ENCODE measurements around the gene TRMT10C. TPM values are rescaled to one million over a fixed set of nuclear protein-coding genes. Genes with fewer than 3 reads are reported as not detected.

TRMT10C gene
- total and polyA plus RNA-seq, 9 of the 15 experiments (the other 6 are each of a cell fraction or from before 2014, with no cell fraction given) = 48.6 to 106 (median 63.9) TPM

DNA sequence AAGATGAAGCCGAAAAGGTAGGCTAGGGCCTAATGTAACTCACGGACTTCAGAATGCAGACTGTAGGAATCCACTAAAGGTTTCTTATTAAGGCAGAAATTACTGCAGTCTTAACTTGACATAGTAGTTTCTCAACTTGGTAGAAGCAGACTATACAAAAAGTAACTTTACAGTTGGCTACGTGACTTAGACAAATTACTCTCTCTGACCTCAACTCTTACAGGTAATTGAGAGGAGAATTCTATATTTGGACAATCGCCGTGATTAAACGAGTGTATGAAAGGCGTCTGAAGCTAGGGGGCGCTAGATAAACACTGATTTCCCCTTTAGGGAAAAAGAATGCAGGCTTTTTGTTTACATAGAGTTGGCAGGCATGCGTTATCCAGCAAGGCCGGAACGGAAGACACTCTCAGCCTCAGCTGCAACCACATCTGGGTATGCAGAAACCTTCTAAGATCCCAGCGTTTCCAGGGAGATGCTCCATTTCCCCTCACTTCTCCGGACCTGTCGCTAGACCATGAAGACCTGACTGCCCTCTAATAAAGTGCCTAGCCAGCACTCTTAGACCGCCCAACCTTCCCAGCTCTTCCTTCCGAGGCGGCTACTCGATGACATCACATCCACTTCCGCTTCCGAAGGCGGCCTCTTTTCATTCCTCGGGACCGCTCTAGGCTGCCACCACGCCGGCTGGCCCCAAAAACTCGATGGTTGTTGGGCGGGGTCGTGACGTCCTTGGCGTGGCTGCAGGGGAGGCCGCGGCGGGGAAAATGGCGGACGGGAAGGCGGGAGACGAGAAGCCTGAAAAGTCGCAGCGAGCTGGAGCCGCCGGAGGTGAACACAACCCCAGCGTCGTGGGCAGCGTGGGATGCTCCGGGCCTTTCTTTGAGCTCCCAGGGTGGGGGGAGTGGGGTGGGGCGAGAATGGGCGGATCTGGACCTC is 12.1 kb downstream of the TRMT10C start, which contains the start of gene PCNP (continued):
- TF ChIP-seq, protein P1, sequence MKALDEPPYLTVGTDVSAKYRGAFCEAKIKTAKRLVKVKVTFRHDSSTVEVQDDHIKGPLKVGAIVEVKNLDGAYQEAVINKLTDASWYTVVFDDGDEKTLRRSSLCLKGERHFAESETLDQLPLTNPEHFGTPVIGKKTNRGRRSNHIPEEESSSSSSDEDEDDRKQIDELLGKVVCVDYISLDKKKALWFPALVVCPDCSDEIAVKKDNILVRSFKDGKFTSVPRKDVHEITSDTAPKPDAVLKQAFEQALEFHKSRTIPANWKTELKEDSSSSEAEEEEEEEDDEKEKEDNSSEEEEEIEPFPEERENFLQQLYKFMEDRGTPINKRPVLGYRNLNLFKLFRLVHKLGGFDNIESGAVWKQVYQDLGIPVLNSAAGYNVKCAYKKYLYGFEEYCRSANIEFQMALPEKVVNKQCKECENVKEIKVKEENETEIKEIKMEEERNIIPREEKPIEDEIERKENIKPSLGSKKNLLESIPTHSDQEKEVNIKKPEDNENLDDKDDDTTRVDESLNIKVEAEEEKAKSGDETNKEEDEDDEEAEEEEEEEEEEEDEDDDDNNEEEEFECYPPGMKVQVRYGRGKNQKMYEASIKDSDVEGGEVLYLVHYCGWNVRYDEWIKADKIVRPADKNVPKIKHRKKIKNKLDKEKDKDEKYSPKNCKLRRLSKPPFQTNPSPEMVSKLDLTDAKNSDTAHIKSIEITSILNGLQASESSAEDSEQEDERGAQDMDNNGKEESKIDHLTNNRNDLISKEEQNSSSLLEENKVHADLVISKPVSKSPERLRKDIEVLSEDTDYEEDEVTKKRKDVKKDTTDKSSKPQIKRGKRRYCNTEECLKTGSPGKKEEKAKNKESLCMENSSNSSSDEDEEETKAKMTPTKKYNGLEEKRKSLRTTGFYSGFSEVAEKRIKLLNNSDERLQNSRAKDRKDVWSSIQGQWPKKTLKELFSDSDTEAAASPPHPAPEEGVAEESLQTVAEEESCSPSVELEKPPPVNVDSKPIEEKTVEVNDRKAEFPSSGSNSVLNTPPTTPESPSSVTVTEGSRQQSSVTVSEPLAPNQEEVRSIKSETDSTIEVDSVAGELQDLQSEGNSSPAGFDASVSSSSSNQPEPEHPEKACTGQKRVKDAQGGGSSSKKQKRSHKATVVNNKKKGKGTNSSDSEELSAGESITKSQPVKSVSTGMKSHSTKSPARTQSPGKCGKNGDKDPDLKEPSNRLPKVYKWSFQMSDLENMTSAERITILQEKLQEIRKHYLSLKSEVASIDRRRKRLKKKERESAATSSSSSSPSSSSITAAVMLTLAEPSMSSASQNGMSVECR (CRISPR knock-in tag; IDR thresholded peaks at IDR 0.05) = 0 out of 2 replicates have a peak, but pooled peaks have one; percentile 57
- TF ChIP-seq SMAD2 (IDR thresholded peaks at IDR 0.05; ENCODE audit: low read depth, low read length) (no peak), KLF6 (CRISPR knock-in tag; IDR thresholded peaks at IDR 0.05; ENCODE audit: borderline replicate concordance) (no peak; the same call in 1 of the 2 replicates), PHF8 (IDR thresholded peaks at IDR 0.05; ENCODE audit: borderline replicate concordance, low read length) (peak; percentile 76; the same call in 1 of the 2 replicates), BRCA1 (IDR thresholded peaks at IDR 0.05) (no peak), BRCA1 (CRISPR knock-in tag; IDR thresholded peaks at IDR 0.05) (no peak), NFRKB (IDR thresholded peaks at IDR 0.05; ENCODE audit: low read depth) (peak; percentile 85), POLR2A (conservative IDR thresholded peaks at IDR 0.05) (peak; percentile 89), ZNF780A (CRISPR knock-in tag; IDR thresholded peaks at IDR 0.05) (no peak)
- TF ChIP-seq, protein P2, sequence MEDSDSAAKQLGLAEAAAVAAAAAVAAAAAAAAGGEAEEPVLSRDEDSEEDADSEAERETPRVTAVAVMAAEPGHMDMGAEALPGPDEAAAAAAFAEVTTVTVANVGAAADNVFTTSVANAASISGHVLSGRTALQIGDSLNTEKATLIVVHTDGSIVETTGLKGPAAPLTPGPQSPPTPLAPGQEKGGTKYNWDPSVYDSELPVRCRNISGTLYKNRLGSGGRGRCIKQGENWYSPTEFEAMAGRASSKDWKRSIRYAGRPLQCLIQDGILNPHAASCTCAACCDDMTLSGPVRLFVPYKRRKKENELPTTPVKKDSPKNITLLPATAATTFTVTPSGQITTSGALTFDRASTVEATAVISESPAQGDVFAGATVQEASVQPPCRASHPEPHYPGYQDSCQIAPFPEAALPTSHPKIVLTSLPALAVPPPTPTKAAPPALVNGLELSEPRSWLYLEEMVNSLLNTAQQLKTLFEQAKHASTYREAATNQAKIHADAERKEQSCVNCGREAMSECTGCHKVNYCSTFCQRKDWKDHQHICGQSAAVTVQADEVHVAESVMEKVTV (CRISPR knock-in tag; IDR thresholded peaks at IDR 0.05) = peak; percentile 50
- TF ChIP-seq, protein P3, sequence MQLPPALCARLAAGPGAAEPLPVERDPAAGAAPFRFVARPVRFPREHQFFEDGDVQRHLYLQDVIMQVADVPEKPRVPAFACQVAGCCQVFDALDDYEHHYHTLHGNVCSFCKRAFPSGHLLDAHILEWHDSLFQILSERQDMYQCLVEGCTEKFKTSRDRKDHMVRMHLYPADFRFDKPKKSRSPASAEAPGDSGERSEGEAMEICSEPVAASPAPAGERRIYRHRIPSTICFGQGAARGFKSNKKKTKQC (CRISPR knock-in tag; IDR thresholded peaks at IDR 0.05) = no peak
- TF ChIP-seq, protein P4, sequence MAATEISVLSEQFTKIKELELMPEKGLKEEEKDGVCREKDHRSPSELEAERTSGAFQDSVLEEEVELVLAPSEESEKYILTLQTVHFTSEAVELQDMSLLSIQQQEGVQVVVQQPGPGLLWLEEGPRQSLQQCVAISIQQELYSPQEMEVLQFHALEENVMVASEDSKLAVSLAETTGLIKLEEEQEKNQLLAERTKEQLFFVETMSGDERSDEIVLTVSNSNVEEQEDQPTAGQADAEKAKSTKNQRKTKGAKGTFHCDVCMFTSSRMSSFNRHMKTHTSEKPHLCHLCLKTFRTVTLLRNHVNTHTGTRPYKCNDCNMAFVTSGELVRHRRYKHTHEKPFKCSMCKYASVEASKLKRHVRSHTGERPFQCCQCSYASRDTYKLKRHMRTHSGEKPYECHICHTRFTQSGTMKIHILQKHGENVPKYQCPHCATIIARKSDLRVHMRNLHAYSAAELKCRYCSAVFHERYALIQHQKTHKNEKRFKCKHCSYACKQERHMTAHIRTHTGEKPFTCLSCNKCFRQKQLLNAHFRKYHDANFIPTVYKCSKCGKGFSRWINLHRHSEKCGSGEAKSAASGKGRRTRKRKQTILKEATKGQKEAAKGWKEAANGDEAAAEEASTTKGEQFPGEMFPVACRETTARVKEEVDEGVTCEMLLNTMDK (IDR thresholded peaks at IDR 0.05; ENCODE audit: borderline replicate concordance, insufficient read depth, low read depth, low read length, poor library complexity, severe bottlenecking) = peak; percentile 65
